ENCODE results near the gene B3GNT3.

DNA sequence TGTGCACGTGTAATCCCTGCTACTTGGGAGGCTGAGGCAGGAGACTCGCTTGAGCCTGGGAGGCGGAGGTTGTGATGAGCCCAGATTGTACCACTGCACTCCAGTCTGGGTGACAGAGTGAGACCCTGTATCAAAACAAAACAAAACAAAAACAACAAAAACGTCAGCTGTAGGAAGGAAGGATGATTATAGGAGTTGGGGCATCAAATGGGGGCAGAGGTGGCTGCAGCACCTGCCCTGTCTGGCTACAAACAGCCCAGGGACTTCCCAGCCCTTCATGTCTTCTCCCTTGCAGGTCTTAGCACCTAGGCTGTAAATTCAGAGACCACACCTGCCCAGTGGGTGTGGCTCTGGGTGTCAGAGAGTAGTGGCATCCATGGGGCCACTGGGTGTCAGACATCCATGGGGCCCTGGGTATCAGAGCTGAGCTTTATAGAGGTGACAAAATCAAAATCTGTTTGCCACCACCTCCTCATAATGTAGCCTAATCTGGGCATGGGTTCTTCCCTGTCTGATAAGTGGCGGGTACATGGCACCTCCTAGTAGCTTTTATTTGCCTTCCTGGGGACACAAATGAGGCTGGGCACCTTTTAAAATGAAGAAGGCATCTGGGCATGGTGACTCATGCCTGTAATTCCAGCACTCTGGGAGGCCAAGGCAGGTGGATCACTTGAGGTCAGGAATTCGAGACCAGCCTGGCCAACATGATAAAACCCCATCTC, 4.7 kb upstream of the B3GNT3 start:
- TF ChIP-seq, protein P1, sequence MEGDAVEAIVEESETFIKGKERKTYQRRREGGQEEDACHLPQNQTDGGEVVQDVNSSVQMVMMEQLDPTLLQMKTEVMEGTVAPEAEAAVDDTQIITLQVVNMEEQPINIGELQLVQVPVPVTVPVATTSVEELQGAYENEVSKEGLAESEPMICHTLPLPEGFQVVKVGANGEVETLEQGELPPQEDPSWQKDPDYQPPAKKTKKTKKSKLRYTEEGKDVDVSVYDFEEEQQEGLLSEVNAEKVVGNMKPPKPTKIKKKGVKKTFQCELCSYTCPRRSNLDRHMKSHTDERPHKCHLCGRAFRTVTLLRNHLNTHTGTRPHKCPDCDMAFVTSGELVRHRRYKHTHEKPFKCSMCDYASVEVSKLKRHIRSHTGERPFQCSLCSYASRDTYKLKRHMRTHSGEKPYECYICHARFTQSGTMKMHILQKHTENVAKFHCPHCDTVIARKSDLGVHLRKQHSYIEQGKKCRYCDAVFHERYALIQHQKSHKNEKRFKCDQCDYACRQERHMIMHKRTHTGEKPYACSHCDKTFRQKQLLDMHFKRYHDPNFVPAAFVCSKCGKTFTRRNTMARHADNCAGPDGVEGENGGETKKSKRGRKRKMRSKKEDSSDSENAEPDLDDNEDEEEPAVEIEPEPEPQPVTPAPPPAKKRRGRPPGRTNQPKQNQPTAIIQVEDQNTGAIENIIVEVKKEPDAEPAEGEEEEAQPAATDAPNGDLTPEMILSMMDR (IDR thresholded peaks at IDR 0.05; ENCODE audit: borderline replicate concordance, extremely low read depth, low read length, poor library complexity, severe bottlenecking) = no peak
- TF ChIP-seq EZH2 (IDR thresholded peaks at IDR 0.05; ENCODE audit: borderline replicate concordance, low read depth, low read length, severe bottlenecking) = no peak
